HG03135 (cell line): ENCODE data around the gene RIN1.
A peak's percentile ranks its signal among the peaks of the same experiment; 100 is the strongest.
"Not testable (repeated sequence)": the region's sequence is repeated elsewhere in the genome, so short reads cannot be mapped to it uniquely, and the experiment has no call there.

Experiments
- ATAC-seq: cut with Tn5 transposase; IDR thresholded peaks from one replicate; pipeline ENCODE4 v1.9.1; 2021; ENCODE audit warnings: mild to moderate bottlenecking, moderate library complexity; ENCODE audit not compliant: unreplicated experiment

The RIN1 gene

DNA sequence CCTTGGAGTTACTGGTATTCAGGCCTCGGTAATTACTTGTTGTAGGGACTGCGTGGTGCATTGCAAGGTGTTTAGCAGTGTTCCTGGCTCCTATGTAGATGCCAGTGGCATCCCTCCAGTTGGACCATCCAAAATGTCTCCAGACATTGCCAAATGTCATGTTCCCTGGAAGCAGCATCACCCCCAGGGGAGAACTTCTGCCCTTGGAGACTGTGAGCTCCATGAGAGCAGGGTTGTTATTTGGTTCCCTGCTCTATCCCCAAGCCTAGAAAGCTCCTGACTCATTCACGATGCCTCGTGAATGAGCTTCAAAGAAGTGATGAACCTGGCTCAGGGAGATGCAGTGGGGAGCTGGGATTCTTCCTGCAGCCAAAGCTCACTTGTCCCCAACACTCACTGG, 14.6 kb downstream of the RIN1 start:
- no peak for ATAC-seq

- ATAC-seq: not testable (repeated sequence)
Measured at GRCh38 chr11:66320748-66321147, 15.5 kb downstream of the RIN1 start.

DNA sequence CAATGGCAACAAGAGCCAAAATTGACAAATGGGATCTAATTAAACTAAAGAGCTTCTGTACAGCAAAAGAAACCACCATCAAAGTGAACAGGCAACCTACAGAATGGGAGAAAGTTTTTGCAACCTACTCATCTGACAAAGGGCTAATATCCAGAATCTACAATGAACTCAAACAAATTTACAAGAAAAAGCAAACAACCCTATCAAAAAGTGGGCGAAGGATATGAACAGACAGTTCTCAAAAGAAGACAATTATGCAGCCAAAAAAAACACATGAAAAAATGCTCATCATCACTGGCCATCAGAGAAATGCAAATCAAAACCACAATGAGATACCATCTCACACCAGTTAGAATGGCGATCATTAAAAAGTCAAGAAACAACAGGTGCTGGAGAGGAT, 15.9 kb downstream of the RIN1 start:
- not testable (repeated sequence) for ATAC-seq

- ATAC-seq: no peak
Measured at GRCh38 chr11:66318600-66318970, 17.6 kb downstream of the RIN1 start.

- no peak for ATAC-seq
Measured at GRCh38 chr11:66317723-66318599, 18.3 kb downstream of the RIN1 start.

- ATAC-seq: no peak
Measured at GRCh38 chr11:66317322-66317722, 18.9 kb downstream of the RIN1 start.

DNA sequence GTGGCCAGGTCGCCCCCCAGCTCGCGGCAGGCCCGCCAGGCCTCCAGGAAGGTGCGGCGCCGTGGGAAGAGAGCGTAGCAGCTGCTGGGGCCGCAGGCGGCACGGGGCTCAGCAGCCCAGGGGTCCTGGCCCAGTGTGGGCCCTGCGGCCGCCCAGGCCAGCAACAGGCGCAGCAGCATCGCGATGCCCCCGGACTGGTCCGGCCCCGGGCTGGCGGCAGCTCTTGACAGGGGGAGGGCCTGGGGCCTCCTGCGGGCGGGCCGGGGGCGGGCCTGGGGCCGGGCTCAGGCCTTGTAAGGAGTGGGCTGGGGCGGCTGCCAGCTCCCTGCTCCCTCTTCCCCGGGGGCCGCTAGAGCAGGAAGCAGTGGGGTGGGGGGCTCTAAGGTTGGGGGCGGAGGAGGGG, 19.4 kb downstream of the RIN1 start, which contains the start of gene CD248:
TSS of gene CD248 (minus strand) at position 196 of the 403 bp plus-strand sequence. CDS start at position 179, 17 bp downstream.
- no peak for ATAC-seq

DNA sequence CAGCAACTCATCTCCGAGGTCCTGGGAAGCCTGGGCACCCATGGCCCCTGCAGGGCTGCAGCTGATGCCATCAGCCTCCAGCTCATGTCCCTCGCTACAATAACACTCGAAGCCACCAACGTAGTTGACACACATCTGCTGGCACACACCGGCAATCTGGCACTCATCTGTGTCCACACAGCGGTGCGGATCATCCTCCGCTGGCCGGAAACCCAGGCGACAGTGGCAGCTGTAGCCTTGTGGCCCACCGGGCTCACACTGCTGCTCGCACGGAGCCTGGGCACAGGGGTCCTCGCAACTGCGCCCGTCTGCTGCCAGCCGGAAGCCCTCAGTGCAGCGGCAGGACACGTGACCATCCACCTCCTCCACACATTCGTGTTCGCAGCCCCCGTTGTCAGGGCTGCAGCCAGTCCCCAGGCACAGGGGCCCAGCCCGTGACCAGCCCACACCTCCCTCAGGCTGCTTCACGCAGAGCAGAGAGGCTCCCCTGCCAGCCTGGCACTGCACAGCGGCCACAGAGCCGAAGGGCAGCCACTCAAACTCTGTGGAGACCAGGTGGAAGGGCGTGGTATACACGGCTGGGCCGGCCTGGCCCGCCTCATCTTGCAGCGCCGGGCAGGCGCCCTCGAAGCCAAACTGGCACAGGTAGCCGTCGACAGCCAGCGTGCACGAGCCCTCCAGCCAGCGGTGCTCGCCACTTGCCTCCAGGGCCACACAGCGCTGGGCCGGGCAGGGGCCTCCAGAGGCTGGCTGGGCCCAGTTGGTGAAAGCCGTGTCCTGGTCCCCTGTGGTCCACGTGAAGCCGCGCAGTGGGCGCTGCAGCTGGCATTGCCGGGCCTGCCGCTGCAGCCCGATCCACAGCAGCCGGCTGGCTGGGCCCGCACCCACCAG, 20.1 kb downstream of the RIN1 start:
- ATAC-seq: no peak

GRCh38 chr11:66315498-66315885, 20.7 kb downstream of the RIN1 start:
- ATAC-seq: no peak

- ATAC-seq: no peak
Measured at GRCh38 chr11:66314561-66315497, 21.4 kb downstream of the RIN1 start.

GRCh38 chr11:66314186-66314501, 22.1 kb downstream of the RIN1 start:
- no peak for ATAC-seq

- no peak for ATAC-seq
Measured at GRCh38 chr11:66313321-66314185, 22.7 kb downstream of the RIN1 start.

- peak; percentile 59 for ATAC-seq
Measured at GRCh38 chr11:66312549-66313320, 23.5 kb downstream of the RIN1 start.

GRCh38 chr11:66311965-66312548, 24.2 kb downstream of the RIN1 start:
- peak; percentile 60 for ATAC-seq

DNA sequence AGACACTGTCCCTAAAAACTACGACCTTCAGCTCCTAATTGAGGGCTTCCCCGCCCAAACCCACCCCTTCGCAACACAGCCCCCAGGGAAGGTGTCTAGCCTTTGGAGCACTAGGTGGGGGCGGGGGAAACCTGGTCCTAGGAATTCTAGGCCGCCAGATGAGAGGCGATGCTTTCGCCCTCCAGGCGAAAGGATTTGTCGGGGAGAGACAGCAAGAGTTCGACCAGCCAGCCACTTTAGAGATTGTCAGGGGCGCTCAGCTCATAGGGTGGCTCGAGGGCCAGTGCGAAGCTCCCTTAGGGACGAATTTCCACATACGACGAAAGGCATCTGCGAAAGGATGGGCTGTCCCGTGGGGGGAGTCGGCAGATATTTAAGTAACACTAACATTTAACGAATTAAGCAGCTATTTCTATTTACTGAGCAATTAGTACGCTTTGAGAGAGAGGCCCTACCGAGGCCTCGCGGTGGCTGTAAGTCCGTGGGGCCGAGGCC, 24.7 kb downstream of the RIN1 start:
- ATAC-seq: no peak

DNA sequence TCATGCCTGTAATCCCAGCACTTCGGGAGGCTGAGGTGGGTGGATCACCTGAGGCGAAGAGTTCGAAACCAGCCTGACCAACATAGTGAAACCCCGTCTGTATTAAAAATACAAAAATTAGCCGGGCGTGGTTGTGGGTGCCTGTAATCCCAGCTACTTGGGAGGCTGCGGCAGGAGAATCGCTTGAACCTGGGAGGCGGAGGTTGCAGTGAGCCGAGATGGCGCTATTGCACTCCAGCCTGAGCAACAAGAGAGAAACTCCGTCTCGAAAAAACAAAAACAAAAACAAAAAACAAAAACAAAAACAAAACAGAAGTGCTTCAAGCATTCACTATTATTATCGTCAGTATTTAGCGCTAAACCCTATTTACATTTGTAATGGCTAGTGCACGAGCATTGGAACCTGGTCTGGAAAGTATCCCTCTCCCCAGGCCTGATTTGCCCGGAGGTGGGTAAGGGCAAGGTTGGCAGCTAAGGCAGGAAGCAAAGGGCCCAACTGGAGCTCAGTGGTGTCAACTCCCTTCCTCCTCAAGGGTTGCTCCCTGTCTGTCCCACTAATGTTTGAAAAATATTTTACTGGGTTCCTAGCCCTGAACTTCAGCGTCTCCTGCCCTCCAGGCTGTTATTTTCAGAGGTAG, 25.3 kb downstream of the RIN1 start:
- ATAC-seq: not testable (repeated sequence)

- no peak for ATAC-seq
Measured at GRCh38 chr11:66310324-66310723, 25.9 kb downstream of the RIN1 start.

- no peak for ATAC-seq
Measured at GRCh38 chr11:66309475-66309874, 26.8 kb downstream of the RIN1 start.
